HUES64 (cell line): Measurements from ENCODE around the gene HSPA12A. TPM values are rescaled to one million over a fixed set of nuclear protein-coding genes. Genes with fewer than 3 reads are reported as not detected.
A peak's percentile ranks its signal among the peaks of the same experiment; 100 is the strongest.

Experiments
- H3K27ac ChIP-seq: 2 replicates; pipeline ENCODE4 v1.7.0; 2013; ENCODE audit warnings: low read depth, low read length, inconsistent platforms
- H3K27me3 ChIP-seq: 2 replicates; pipeline ENCODE4 v1.6.1; 2013; ENCODE audit warnings: mild to moderate bottlenecking, low read length; ENCODE audit not compliant: insufficient read depth
- H3K36me3 ChIP-seq: 2 replicates; pipeline ENCODE4 v1.6.1; 2013; ENCODE audit warnings: mild to moderate bottlenecking, low read length; ENCODE audit not compliant: insufficient read depth
- H3K4me1 ChIP-seq: 2 replicates; pipeline ENCODE4 v1.6.1; 2013; ENCODE audit warnings: mild to moderate bottlenecking, low read length, moderate library complexity; ENCODE audit not compliant: insufficient read depth
- H3K4me3 ChIP-seq: 2 replicates; pipeline ENCODE4 v1.5.1; 2013; ENCODE audit warnings: mild to moderate bottlenecking, low read length, moderate library complexity
- H3K9ac ChIP-seq: 2 replicates; pipeline ENCODE4 v1.6.1; 2013; ENCODE audit warnings: mild to moderate bottlenecking, low read depth, low read length
- H3K9me3 ChIP-seq: 2 replicates; pipeline ENCODE4 v1.6.1; 2013; ENCODE audit warnings: low read depth, low read length; ENCODE audit not compliant: insufficient read depth
- WGBS: fragments of 150-250, 120-280 bp; methylation state at CpG from one replicate; pipeline ENCODE4 v1.1.7; 2013; ENCODE audit warnings: missing lambda C conversion rate; 5-methylcytosine and 5-hydroxymethylcytosine counted together
- polyA plus RNA-seq, 2 experiments: library from polyadenylated mRNA; stranded (reverse); fragments of 50-300 nt; gene quantifications; one replicate each; pipeline ENCODE4 v1.2.3, GENCODE V29; 2013

HSPA12A gene
- 2.7 TPM for polyA plus RNA-seq (2013, experiment 1 of 2)
- polyA plus RNA-seq (2013, experiment 2 of 2): 3.2 TPM

DNA sequence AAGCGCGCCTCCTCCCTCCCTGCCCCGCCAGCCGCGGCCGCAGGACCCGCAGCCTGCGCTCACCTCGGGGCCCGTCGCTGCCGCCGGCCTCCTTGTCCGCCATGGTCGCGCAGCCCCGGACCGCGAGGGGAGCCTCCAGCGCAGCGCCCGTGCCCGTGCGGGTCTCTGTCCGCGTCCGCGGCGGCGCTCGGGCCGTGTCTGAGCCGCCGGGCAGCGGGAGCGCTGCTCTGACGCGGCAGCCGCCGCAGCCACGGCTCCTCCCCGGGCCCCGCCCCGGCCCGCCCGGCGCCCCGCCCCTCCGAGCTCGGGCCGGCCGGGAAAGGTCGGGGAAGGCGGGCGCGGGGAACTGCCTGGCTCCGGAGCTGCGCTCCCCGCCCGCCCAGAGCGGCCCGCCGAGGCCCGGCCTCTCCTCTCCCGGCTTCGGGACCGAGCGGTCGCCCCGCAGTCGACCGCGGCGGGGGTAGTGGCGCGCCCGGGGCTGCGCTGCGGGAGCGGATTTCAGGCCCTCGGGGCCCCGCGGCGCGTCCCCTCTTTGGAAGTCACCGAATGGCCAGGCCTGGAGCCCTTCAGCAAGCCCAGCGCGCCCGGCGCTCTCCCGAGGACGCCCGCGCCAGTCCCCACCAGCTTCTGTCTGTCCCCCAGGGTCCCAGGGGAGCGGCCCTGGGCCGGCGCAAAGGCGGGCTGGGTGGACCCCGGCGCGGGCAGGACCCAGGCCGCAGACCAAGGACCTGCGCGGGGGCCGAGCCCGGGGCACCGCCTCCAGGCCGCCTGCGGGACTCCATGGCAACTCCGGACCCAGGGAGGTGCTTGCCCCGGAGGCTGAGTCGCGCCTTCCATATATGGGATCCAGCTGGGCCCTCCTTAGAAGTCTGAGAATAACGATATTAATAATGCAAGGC is at the start of gene HSPA12A:
HSPA12A (minus strand) TSS at position 200 of the 899 bp plus-strand sequence; CDS start at position 103, 97 bp downstream.
- Histone ChIP-seq H3K4me3 (peak within 1 kb of the TSS; percentile 79), H3K36me3 (no peaks in the 10 kb centered on the region), H3K9ac (peak within 1 kb of the TSS; percentile 67), H3K27ac (no peak within 1 kb of the TSS), H3K27me3 (peaks cover 74% of the 10 kb centered on the region), H3K9me3 (no peaks in the 10 kb centered on the region), H3K4me1 (0 out of 2 replicates have a peak, but pooled peaks cover 4% of the 10 kb centered on the region)
- WGBS: under 1% methylated on average over 113 of the region's 114 CpGs

- H3K9ac ChIP-seq: no peak overlapping the region
- H3K4me3 ChIP-seq: no peak overlapping the region
- H3K27ac ChIP-seq: no peak overlapping the region
- no peaks in the 10 kb centered on the region for H3K36me3 ChIP-seq
- no peaks in the 10 kb centered on the region for H3K9me3 ChIP-seq
- 100% methylated on average over 2 of the region's 2 CpGs for WGBS
- H3K4me1 ChIP-seq: no peaks in the 10 kb centered on the region
- H3K27me3 ChIP-seq: peaks cover 8% of the 10 kb centered on the region
These were observed 48.9 kb upstream of the HSPA12A start for GRCh38 chr10:116791241-116791640.

DNA sequence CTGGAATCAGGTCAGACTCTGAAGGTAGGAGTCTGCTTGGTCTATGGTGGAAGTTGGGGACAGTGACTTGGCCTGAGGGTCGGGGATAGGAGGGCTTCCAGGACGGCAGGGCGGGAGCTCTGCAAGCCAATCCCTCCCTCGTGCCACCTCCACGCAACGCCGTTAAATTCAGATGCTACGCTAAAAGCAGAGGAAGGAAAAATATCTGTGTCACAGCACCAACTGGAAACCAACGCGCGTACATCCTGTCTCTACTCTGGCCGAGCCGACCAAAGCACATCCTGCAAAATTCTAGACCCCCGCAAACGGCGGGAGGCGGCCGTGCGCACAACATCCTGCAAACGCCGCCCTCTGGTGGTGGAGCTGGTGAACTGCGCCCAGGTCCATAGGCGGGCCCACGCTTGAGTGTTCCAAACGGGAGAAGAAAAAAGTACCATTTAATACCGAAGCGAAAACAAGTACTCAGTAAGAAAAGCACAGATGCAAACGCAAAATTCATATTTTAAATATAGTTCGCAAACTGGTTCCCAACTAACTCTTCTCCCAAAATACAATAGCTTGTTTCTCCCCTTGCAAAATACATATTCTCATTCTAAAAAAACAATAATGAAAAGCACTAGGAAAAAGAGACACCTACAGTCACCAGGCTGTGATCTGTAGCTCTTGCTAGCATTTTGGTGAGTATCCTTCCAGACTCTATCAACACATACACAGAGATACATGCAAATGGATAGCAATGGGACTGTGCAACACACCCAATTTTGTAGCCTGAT is 45.7 kb upstream of the HSPA12A start:
- Histone ChIP-seq H3K9ac (peak overlapping the region; percentile 13; the same call in 1 of the 2 replicates), H3K9me3 (no peaks in the 10 kb centered on the region), H3K4me1 (no peaks in the 10 kb centered on the region), H3K36me3 (no peaks in the 10 kb centered on the region), H3K27ac (no peak overlapping the region), H3K4me3 (peak overlapping the region; percentile 43), H3K27me3 (peaks cover 6% of the 10 kb centered on the region)
- WGBS: 9% methylated on average over 29 of the region's 29 CpGs

- H3K4me1 ChIP-seq: no peaks in the 10 kb centered on the region
- H3K27me3 ChIP-seq: peaks cover 6% of the 10 kb centered on the region
- H3K9me3 ChIP-seq: no peaks in the 10 kb centered on the region
- no peak overlapping the region for H3K27ac ChIP-seq
- no peaks in the 10 kb centered on the region for H3K36me3 ChIP-seq
- no peak overlapping the region for H3K4me3 ChIP-seq
- no peak overlapping the region for H3K9ac ChIP-seq
- 86% methylated on average over 8 of the region's 8 CpGs for WGBS
These were observed 44.8 kb upstream of the HSPA12A start for GRCh38 chr10:116787053-116787659.

- 94% methylated on average over 8 of the region's 8 CpGs for WGBS
- no peaks in the 10 kb centered on the region for H3K36me3 ChIP-seq
- no peak overlapping the region for H3K9ac ChIP-seq
- H3K27me3 ChIP-seq: peaks cover 6% of the 10 kb centered on the region
- no peak overlapping the region for H3K4me3 ChIP-seq
- no peaks in the 10 kb centered on the region for H3K9me3 ChIP-seq
- no peaks in the 10 kb centered on the region for H3K4me1 ChIP-seq
- no peak overlapping the region for H3K27ac ChIP-seq
These were observed 43.5 kb upstream of the HSPA12A start for GRCh38 chr10:116785867-116786266.

GRCh38 chr10:116785282-116785681 is 42.9 kb upstream of the HSPA12A start:
- Histone ChIP-seq H3K9ac (no peak overlapping the region), H3K36me3 (no peaks in the 10 kb centered on the region), H3K9me3 (no peaks in the 10 kb centered on the region), H3K27ac (no peak overlapping the region), H3K4me1 (no peaks in the 10 kb centered on the region), H3K27me3 (peaks cover 6% of the 10 kb centered on the region), H3K4me3 (no peak overlapping the region)
- 95% methylated on average over 11 of the region's 11 CpGs for WGBS

- 93% methylated on average over 7 of the region's 7 CpGs for WGBS
- H3K36me3 ChIP-seq: no peaks in the 10 kb centered on the region
- no peak overlapping the region for H3K27ac ChIP-seq
- H3K9ac ChIP-seq: no peak overlapping the region
- no peaks in the 10 kb centered on the region for H3K9me3 ChIP-seq
- no peaks in the 10 kb centered on the region for H3K4me1 ChIP-seq
- H3K4me3 ChIP-seq: no peak overlapping the region
- peaks cover 6% of the 10 kb centered on the region for H3K27me3 ChIP-seq
These were observed 42.3 kb upstream of the HSPA12A start for GRCh38 chr10:116784651-116785050.

DNA sequence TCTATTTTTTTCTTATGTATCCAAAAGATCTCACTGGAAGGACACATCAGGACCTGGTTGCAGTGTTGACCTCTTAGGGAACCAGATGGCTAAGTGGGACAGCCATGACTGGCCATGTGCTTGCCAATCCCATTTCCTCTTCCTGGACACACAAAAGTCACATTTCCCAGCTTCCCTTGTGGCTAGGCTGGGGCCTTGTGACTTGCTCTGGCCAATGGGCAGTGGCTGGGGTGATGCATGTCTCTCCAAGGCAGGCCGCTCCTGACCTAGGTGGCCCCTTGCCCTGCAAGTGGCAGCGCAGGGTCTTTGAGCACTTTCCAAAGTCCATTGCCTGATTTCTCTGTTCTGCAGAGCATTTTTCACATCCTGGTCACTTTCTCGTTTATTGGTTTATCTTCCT is 41.7 kb upstream of the HSPA12A start:
- no peaks in the 10 kb centered on the region for H3K36me3 ChIP-seq
- H3K4me1 ChIP-seq: no peaks in the 10 kb centered on the region
- WGBS: 96% methylated on average over 3 of the region's 3 CpGs
- H3K4me3 ChIP-seq: no peak overlapping the region
- no peak overlapping the region for H3K27ac ChIP-seq
- no peak overlapping the region for H3K9ac ChIP-seq
- peaks cover 6% of the 10 kb centered on the region for H3K27me3 ChIP-seq
- H3K9me3 ChIP-seq: no peaks in the 10 kb centered on the region

DNA sequence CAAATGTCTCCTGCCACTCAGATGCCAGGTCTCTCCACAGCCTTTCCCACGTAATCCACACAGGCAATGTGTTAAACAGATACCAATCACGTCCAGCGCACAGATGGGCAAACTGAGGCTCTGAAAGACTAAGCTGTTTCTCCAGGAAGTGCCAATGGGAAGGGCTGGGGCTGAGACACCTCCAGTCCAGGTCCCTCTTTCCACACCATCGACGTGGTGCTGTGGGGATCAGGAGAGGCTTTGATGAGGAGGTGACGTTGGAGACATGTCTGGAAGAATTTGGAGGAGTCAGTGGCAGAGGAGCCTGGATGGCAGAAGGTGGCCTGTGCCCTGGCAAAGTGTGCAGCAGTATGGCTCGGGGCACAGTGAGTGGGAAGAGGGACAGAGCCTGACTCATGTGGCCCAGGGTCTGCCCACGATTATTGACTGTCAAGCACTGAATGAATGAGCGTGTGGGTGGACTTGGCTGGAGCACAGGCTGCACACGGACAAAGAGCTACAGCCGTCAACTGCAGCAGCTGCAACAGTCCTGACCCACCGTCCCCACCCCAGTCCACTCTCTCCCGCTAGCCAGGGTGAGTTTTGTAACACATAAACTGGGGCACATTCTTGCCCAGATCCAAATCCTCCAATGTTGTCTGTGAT is 40.8 kb upstream of the HSPA12A start:
- peaks cover 6% of the 10 kb centered on the region for H3K27me3 ChIP-seq
- H3K27ac ChIP-seq: no peak overlapping the region
- no peaks in the 10 kb centered on the region for H3K4me1 ChIP-seq
- H3K36me3 ChIP-seq: no peaks in the 10 kb centered on the region
- H3K9me3 ChIP-seq: no peaks in the 10 kb centered on the region
- H3K9ac ChIP-seq: no peak overlapping the region
- H3K4me3 ChIP-seq: no peak overlapping the region
- 90% methylated on average over 13 of the region's 13 CpGs for WGBS

- H3K27me3 ChIP-seq: no peaks in the 10 kb centered on the region
- WGBS: 95% methylated on average over 7 of the region's 7 CpGs
- no peaks in the 10 kb centered on the region for H3K36me3 ChIP-seq
- no peaks in the 10 kb centered on the region for H3K9me3 ChIP-seq
- H3K4me3 ChIP-seq: no peak overlapping the region
- H3K27ac ChIP-seq: no peak overlapping the region
- no peaks in the 10 kb centered on the region for H3K4me1 ChIP-seq
- H3K9ac ChIP-seq: no peak overlapping the region
These were observed 39.1 kb upstream of the HSPA12A start for GRCh38 chr10:116781370-116781884.
